Thoracic aorta (tissue), 2 donors: ENCODE measurements around the gene UNC45A. TPM values are rescaled to one million over a fixed set of nuclear protein-coding genes. Genes with fewer than 3 reads are reported as not detected.

ENCODE experiments used
- ATAC-seq: fragments of 150-250 bp; one replicate; pipeline ENCODE4 v1.8.0; 2017; ENCODE audit warnings: low read depth; ENCODE audit not compliant: insufficient number of reproducible peaks, low FRiP score
- DNase-seq: peaks from one replicate; pipeline ENCODE4 v3.0.0-alpha.2; 2020; ENCODE audit warnings: low spot score
- H3K27ac ChIP-seq, 2 donors: fragments of 200-600 bp; sonication (generic); 1 replicate in 1 of 2; 2 replicates in 1 of 2; pipeline ENCODE4 v1.5.1; 2016; ENCODE audit warnings: mild to moderate bottlenecking in 2 of 2, moderate library complexity in 2 of 2
- H3K27me3 ChIP-seq: fragments of 200-600 bp; sonication (generic); replicated peaks from 2 replicates; pipeline ENCODE4 v1.6.0; 2016; ENCODE audit warnings: mild to moderate bottlenecking; ENCODE audit not compliant: insufficient read depth
- H3K36me3 ChIP-seq: fragments of 200-600 bp; sonication (generic); one replicate; pipeline ENCODE4 v1.5.1; 2016
- H3K4me1 ChIP-seq, 2 donors: fragments of 200-600 bp; sonication (generic); 1 replicate in 1 of 2; 2 replicates in 1 of 2; pipeline versions ENCODE4 v1.5.1 to v1.6.0; 2016; ENCODE audit warnings: low read depth in 2 of 2, mild to moderate bottlenecking in 1 of 2; ENCODE audit not compliant: control insufficient read depth in 1 of 2
- H3K4me3 ChIP-seq: fragments of 200-600 bp; sonication (generic); 2 replicates; pipeline ENCODE4 v1.5.1; 2016; ENCODE audit warnings: mild to moderate bottlenecking
- H3K9me3 ChIP-seq: fragments of 200-600 bp; sonication (generic); 2 replicates; pipeline ENCODE4 v1.5.1; 2016
- total RNA-seq, 2 donors: library from RNA; depleted of rRNA; stranded (reverse); fragments of >200 nt; gene quantifications; one replicate each; pipeline versions ENCODE4 v1.1.0 to v1.2.3, GENCODE V29; 2016
- TF ChIP-seq, protein P1 (sequence below): fragments of 200-600 bp; sonication (generic); IDR thresholded peaks from one replicate; pipeline ENCODE4 v1.5.1; 2019; ENCODE audit warnings: antibody characterized with exemption

UNC45A gene
- total RNA-seq, 2 donors from 2014 or later = 54.0 to 65.5 TPM

DNA sequence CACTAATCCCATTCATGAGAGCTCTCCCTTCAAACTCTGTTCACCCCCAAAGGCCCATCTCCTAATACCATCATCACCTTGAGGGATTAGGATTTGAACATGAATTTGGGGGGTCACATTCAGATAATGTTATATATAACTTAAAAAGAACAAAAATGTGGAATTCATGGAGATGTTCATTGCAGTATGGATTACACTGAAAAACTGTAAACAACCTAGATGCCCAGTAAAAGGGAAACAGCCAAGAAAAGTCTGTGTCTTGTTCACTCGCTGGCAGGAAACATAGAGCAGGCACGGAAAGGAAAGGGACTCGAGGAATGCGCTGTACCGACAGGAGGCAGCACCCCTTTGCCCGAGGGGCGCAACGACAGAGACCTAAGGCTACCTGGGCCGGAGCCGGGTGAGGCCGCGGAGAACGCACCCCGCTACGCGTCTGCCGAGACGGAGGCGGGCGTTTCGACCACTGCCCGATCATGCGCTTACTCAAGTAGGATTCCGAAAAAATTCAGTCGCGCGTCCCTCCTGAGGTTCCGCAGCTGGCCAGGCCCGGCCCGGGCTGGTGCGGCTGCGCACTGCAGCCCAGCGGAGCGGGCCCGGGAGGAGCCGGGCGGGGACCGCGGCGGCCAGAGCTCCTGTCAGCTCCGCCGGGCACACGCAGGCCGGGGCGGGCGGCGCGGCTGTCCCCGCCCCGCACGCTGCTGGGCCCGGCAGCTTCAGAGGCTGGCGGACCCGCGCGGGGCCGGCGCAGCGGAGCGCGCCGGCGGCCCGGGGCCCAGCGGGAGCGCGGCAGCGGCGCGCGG lies 32.8 kb upstream of the UNC45A start:
- H3K27ac ChIP-seq = peak overlapping the region; percentile 80 to 86
- DNase-seq (no peak), ATAC-seq (peak; percentile 54)
- TF ChIP-seq, protein P1, sequence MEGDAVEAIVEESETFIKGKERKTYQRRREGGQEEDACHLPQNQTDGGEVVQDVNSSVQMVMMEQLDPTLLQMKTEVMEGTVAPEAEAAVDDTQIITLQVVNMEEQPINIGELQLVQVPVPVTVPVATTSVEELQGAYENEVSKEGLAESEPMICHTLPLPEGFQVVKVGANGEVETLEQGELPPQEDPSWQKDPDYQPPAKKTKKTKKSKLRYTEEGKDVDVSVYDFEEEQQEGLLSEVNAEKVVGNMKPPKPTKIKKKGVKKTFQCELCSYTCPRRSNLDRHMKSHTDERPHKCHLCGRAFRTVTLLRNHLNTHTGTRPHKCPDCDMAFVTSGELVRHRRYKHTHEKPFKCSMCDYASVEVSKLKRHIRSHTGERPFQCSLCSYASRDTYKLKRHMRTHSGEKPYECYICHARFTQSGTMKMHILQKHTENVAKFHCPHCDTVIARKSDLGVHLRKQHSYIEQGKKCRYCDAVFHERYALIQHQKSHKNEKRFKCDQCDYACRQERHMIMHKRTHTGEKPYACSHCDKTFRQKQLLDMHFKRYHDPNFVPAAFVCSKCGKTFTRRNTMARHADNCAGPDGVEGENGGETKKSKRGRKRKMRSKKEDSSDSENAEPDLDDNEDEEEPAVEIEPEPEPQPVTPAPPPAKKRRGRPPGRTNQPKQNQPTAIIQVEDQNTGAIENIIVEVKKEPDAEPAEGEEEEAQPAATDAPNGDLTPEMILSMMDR = peak; percentile 62
- H3K4me3 ChIP-seq = peak overlapping the region; percentile 76
- peaks cover 15 to 19% of the 10 kb centered on the region in 2 donors for H3K4me1 ChIP-seq
- H3K36me3 ChIP-seq = peaks cover 22% of the 10 kb centered on the region
- no peaks in the 10 kb centered on the region for H3K27me3 ChIP-seq
- H3K9me3 ChIP-seq = no peaks in the 10 kb centered on the region

DNA sequence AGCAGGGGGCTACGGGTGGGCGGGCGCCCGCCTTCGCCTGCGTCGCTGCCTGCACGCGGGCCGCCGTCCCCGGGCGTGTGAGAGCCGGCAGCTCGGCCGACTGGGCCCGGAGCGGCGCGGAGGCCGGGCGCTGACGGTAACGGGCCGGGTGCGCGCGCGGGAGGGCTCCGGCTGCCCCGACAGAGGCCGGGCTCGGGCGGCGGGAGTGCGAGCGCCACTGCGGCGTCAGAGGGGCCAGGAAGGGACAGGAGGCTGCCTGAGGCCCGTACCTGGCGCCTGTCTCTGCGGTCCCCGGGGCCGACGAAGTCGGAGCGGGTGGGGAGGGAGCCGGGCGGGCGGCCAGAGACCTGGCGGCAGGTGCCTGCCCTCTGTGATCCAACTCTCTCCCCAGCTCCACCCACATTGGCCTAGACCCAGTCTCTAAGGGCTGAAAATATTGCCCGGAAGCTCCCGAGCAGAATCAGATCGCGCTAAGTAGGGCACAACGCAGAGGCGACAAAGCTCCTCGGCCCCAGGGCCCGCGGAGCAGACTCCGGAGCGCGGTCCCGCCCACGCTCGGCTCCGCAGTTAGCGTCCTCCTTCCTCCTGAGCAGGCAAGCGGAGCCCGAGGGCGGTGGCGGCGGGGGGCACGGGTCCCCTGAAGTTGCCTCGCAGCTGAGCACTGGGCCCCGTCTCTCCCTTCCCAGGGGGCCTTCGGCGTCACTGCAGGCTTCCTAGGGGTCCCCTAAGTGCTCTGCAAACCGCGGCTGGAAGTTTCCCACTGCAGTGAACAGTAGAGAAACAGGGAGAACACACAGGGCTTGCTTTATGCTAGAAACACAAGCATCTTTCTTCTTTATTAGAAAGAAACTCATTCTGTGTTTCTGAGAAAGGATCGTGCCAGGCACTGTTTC lies 32.0 kb upstream of the UNC45A start, which contains the start of gene MAN2A2:
Gene MAN2A2 (plus strand): TSS at position 463 of the 893 bp plus-strand sequence. CDS start 906 bp downstream, outside the sequence.
- H3K36me3 ChIP-seq = peaks cover 28% of the 10 kb centered on the region
- peaks cover 15 to 19% of the 10 kb centered on the region in 2 donors for H3K4me1 ChIP-seq
- no peaks in the 10 kb centered on the region for H3K27me3 ChIP-seq
- no peaks in the 10 kb centered on the region for H3K9me3 ChIP-seq
- ATAC-seq (peak; percentile 39), DNase-seq (no peak)
- H3K27ac ChIP-seq = peak within 1 kb of the TSS; percentile 90 to 93
- peak within 1 kb of the TSS; percentile 89 for H3K4me3 ChIP-seq
- TF ChIP-seq, protein P1 = no peak

DNA sequence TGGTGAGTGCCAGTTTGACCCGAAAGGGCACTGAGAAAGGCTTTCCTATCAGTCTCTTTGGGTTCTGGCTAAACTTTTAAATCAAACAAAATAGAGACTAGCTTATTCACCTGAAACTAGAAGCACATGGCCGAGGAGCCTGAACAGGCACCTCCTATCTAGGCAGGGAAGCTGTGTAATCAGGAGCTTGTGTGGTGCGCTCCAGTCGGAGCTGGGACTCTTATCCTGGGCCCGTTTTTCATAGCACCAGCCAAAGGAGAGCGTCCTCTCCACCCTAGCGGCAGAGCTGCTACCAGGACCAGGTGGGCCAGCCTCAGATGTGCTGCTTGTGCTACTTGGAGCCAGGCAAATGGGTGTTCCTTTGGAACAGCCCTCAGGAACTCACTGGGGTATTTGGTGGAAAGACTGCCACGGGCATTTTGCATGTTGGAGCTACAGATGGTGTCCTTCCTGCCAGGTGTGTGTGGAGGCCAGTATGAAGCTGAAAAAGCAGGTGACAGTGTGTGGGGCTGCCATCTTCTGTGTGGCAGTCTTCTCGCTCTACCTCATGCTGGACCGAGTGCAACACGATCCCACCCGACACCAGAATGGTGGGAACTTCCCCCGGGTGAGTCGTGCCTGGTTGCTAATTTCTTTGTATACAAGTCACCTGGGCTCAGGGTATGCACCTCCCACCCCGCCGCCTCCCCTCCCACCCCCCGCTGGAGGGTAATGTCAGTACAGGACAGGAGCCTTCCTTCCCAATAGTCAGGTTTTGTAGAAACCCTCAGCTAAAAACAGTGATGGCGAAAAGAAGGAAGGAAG lies 31.1 kb upstream of the UNC45A start:
- H3K27ac ChIP-seq = peak overlapping the region; percentile 90 to 93
- TF ChIP-seq, protein P1 = no peak
- H3K4me1 ChIP-seq = peaks cover 15 to 19% of the 10 kb centered on the region in 2 donors
- ATAC-seq = no peak
- no peak for DNase-seq
- no peaks in the 10 kb centered on the region for H3K9me3 ChIP-seq
- H3K36me3 ChIP-seq = peaks cover 28% of the 10 kb centered on the region
- H3K27me3 ChIP-seq = no peaks in the 10 kb centered on the region
- H3K4me3 ChIP-seq = peak overlapping the region; percentile 89

DNA sequence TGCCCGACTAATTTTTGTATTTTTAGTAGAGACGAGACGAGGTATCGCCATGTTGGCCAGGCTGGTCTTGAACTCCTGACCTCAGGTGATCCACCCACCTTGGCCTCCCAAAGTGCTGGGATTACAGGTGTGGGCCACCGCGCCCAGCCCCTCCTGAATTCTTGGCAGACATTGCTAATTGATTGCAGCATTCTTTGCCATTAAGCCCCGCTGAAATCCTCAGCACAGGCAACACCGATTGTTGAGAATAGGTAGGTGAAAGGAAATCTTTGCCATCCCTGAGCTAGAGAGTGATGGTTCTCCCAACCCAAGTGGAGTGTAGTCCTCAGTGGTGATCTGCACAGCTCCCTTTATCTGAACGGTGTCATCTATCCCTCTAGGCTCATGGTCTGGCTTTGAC lies 30.3 kb upstream of the UNC45A start:
- DNase-seq = no peak
- ATAC-seq = no peak
- peaks cover 15 to 19% of the 10 kb centered on the region in 2 donors for H3K4me1 ChIP-seq
- no peak overlapping the region for H3K4me3 ChIP-seq
- peaks cover 36% of the 10 kb centered on the region for H3K36me3 ChIP-seq
- H3K27me3 ChIP-seq = no peaks in the 10 kb centered on the region
- H3K27ac ChIP-seq = no peak overlapping the region
- TF ChIP-seq, protein P1 = no peak
- H3K9me3 ChIP-seq = no peaks in the 10 kb centered on the region
